Smooth muscle cell (in vitro differentiated cells): Measurements from ENCODE around the gene PDCD10. TPM values are rescaled to one million over a fixed set of nuclear protein-coding genes. Genes with fewer than 3 reads are reported as not detected.

Source experiments
- DNase-seq: peaks from one replicate; lab custom pipeline; 2025; ENCODE audit not compliant: unreplicated experiment; lab: John Stamatoyannopoulos, UW
- H2AFZ ChIP-seq: fragments of 200-600 bp; sonication (generic); 2 replicates; pipeline ENCODE4 v1.6.0; 2016; ENCODE audit warnings: antibody characterized with exemption, low read depth, mild to moderate bottlenecking
- H3F3A ChIP-seq: fragments of 200-600 bp; sonication (generic); 2 replicates; pipeline ENCODE4 v1.6.0; 2017; ENCODE audit warnings: antibody characterized with exemption, low read depth
- H3K27ac ChIP-seq: fragments of 200-600 bp; sonication (generic); 2 replicates; pipeline ENCODE4 v1.5.1; 2016; ENCODE audit warnings: low read depth, mild to moderate bottlenecking
- H3K27me3 ChIP-seq: fragments of 200-600 bp; sonication (generic); 2 replicates; pipeline ENCODE4 v1.6.1; 2016; ENCODE audit warnings: low read depth, mild to moderate bottlenecking
- H3K36me3 ChIP-seq: fragments of 200-600 bp; sonication (generic); 2 replicates; pipeline ENCODE4 v1.5.1; 2016; ENCODE audit warnings: low read depth
- H3K4me1 ChIP-seq: fragments of 200-600 bp; sonication (generic); 2 replicates; pipeline ENCODE4 v1.5.1; 2016; ENCODE audit warnings: low read depth
- H3K4me2 ChIP-seq: fragments of 200-600 bp; sonication (generic); 2 replicates; pipeline ENCODE4 v1.6.0; 2016; ENCODE audit warnings: mild to moderate bottlenecking
- H3K4me3 ChIP-seq: fragments of 200-600 bp; sonication (generic); 2 replicates; pipeline ENCODE4 v1.5.1; 2016; ENCODE audit warnings: mild to moderate bottlenecking
- H3K79me2 ChIP-seq: fragments of 200-600 bp; sonication (generic); 2 replicates; pipeline ENCODE4 v1.6.0; 2016; ENCODE audit warnings: low read depth, mild to moderate bottlenecking
- H3K9ac ChIP-seq: fragments of 200-600 bp; sonication (generic); 2 replicates; pipeline ENCODE4 v1.6.0; 2016; ENCODE audit warnings: low read depth
- H3K9me3 ChIP-seq: fragments of 200-600 bp; sonication (generic); replicated peaks from 2 replicates; pipeline ENCODE4 v1.5.1; 2016; ENCODE audit warnings: low read depth
- H4K20me1 ChIP-seq: fragments of 200-600 bp; sonication (generic); 2 replicates; pipeline ENCODE4 v1.6.0; 2016; ENCODE audit warnings: low read depth
- CTCF ChIP-seq: fragments of 200-600 bp; sonication (generic); IDR thresholded peaks from 2 replicates; pipeline ENCODE4 v1.5.1; 2017; ENCODE audit warnings: borderline replicate concordance, mild to moderate bottlenecking, antibody characterized with exemption; ENCODE audit not compliant: insufficient read depth, poor library complexity, severe bottlenecking
- WGBS: methylation state at CpG from one replicate; pipeline ENCODE4 v1.1.7; 2016; ENCODE audit warnings: low lambda C conversion rate; 5-methylcytosine and 5-hydroxymethylcytosine counted together
- polyA plus RNA-seq: library from polyadenylated mRNA; unstranded; fragments of >200 nt; fragmentation: Nextera tagmentation; extraction: Ambion mirVana; gene quantifications from 2 replicates; pipeline ENCODE4 v1.2.1, GENCODE V29; 2016
- total RNA-seq: library from RNA; depleted of rRNA; stranded (reverse); fragments of >200 nt; gene quantifications from 2 replicates; pipeline ENCODE4 v1.2.3, GENCODE V29; 2014

Gene PDCD10
- total and polyA plus RNA-seq, 2 experiments from 2014 or later = 47.4 to 75.6 TPM

GRCh38 chr3:167711439-167711838 lies 23.3 kb downstream of the PDCD10 start:
- Histone ChIP-seq H3K4me2 (no peak overlapping the region), H3K27ac (no peak overlapping the region), H3K9ac (no peak overlapping the region), H3K27me3 (no peaks in the 10 kb centered on the region), H3K4me1 (no peaks in the 10 kb centered on the region), H3K4me3 (no peak overlapping the region), H2AFZ (no peak overlapping the region), H4K20me1 (peaks cover 87% of the 10 kb centered on the region), H3F3A (no peaks in the 10 kb centered on the region), H3K36me3 (peaks cover 2% of the 10 kb centered on the region), H3K79me2 (peaks cover 64% of the 10 kb centered on the region), H3K9me3 (no peaks in the 10 kb centered on the region)
- no peak for TF ChIP-seq CTCF
- DNase-seq = no peak
- 97% methylated on average over 1 of the region's 1 CpG for WGBS

- H3K4me1 ChIP-seq = no peaks in the 10 kb centered on the region
- H3K4me3 ChIP-seq = no peak overlapping the region
- no peak overlapping the region for H3K9ac ChIP-seq
- no peak for TF ChIP-seq CTCF
- DNase-seq = no peak
- H3F3A ChIP-seq = no peaks in the 10 kb centered on the region
- no peak overlapping the region for H2AFZ ChIP-seq
- no peaks in the 10 kb centered on the region for H3K27me3 ChIP-seq
- no peak overlapping the region for H3K4me2 ChIP-seq
- H3K9me3 ChIP-seq = no peaks in the 10 kb centered on the region
- H3K36me3 ChIP-seq = peaks cover 5% of the 10 kb centered on the region
- H3K27ac ChIP-seq = no peak overlapping the region
- H4K20me1 ChIP-seq = peaks cover 88% of the 10 kb centered on the region
- H3K79me2 ChIP-seq = peaks cover 62% of the 10 kb centered on the region
These were observed 24.1 kb downstream of the PDCD10 start for GRCh38 chr3:167710552-167710951.

- 97% methylated on average over 4 of the region's 4 CpGs for WGBS
- no peak overlapping the region for H3K4me2 ChIP-seq
- H3K9ac ChIP-seq = no peak overlapping the region
- H3K4me3 ChIP-seq = no peak overlapping the region
- H3K79me2 ChIP-seq = peaks cover 59% of the 10 kb centered on the region
- no peak for DNase-seq
- no peak for TF ChIP-seq CTCF
- no peaks in the 10 kb centered on the region for H3K9me3 ChIP-seq
- peaks cover 84% of the 10 kb centered on the region for H4K20me1 ChIP-seq
- no peak overlapping the region for H2AFZ ChIP-seq
- H3K4me1 ChIP-seq = no peaks in the 10 kb centered on the region
- H3K36me3 ChIP-seq = peaks cover 7% of the 10 kb centered on the region
- H3K27me3 ChIP-seq = no peaks in the 10 kb centered on the region
- no peak overlapping the region for H3K27ac ChIP-seq
- no peaks in the 10 kb centered on the region for H3F3A ChIP-seq
These were observed 25.0 kb downstream of the PDCD10 start for GRCh38 chr3:167709690-167710089.

GRCh38 chr3:167705840-167706239 lies 28.9 kb downstream of the PDCD10 start:
- no peaks in the 10 kb centered on the region for H3F3A ChIP-seq
- peaks cover 46% of the 10 kb centered on the region for H4K20me1 ChIP-seq
- no peaks in the 10 kb centered on the region for H3K4me1 ChIP-seq
- peaks cover 23% of the 10 kb centered on the region for H3K36me3 ChIP-seq
- no peaks in the 10 kb centered on the region for H3K9me3 ChIP-seq
- no peak for DNase-seq
- WGBS = 83% methylated on average over 2 of the region's 2 CpGs
- TF ChIP-seq CTCF = no peak
- no peaks in the 10 kb centered on the region for H3K27me3 ChIP-seq
- H2AFZ ChIP-seq = no peak overlapping the region
- no peak overlapping the region for H3K27ac ChIP-seq
- H3K4me2 ChIP-seq = no peak overlapping the region
- peaks cover 36% of the 10 kb centered on the region for H3K79me2 ChIP-seq
- H3K9ac ChIP-seq = no peak overlapping the region
- no peak overlapping the region for H3K4me3 ChIP-seq
